Measurements from ENCODE around the gene PRPF31. TPM values are rescaled to one million over a fixed set of nuclear protein-coding genes. Genes with fewer than 3 reads are reported as not detected.

Gene PRPF31
- total and polyA plus RNA-seq, 2 of the 13 experiments (the other 11 are each of a cell fraction or from before 2014, with no cell fraction given) = 23.8 to 63.8 TPM

- TF ChIP-seq HES4 (CRISPR knock-in tag; IDR thresholded peaks at IDR 0.05; ENCODE audit: borderline replicate concordance) (no peak), CHD2 (IDR thresholded peaks at IDR 0.05; ENCODE audit: low read depth, low read length) (no peak)
Measured at GRCh38 chr19:54162241-54162805, 46.8 kb downstream of the PRPF31 start (continued).

DNA sequence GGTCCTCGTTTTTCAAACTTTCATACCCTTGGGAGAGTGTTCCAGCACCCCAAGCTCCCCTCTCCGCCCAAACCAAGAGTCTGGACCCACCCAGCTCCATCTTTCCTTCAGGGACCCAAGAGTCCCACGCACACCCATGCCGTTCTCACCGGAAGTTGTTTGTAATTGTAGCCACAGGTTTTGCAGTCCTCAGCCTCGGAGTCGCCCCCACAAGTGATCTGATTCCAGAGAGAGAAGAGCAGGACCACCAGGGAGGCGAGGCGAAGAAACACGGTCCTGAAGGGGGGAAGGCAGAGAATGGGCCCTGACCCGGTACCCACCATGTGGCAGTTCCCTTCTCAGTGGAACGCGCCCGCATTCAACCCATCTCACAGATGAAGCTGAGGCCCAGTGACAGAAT lies 47.3 kb downstream of the PRPF31 start:
- no peak for TF ChIP-seq ELF4 (CRISPR knock-in tag; IDR thresholded peaks at IDR 0.05; ENCODE audit: borderline replicate concordance)
- TF ChIP-seq EZH2 (conservative IDR thresholded peaks at IDR 0.05; ENCODE audit: low read depth, low read length) = no peak
- TF ChIP-seq ATF7-NPFF (CRISPR knock-in tag; IDR thresholded peaks at IDR 0.05; ENCODE audit: low read depth) = no peak
- no peak for TF ChIP-seq ZNF264 (CRISPR knock-in tag; IDR thresholded peaks at IDR 0.05)
- no peak for TF ChIP-seq EP300 (IDR thresholded peaks at IDR 0.05; ENCODE audit: low read depth in 2 of 2, low read length in 2 of 2)
- no peak for TF ChIP-seq EP300 (CRISPR knock-in tag; IDR thresholded peaks at IDR 0.05; ENCODE audit: borderline replicate concordance)
- TF ChIP-seq SMAD9 (CRISPR knock-in tag; IDR thresholded peaks at IDR 0.05) = no peak
- TF ChIP-seq ZNF770 (CRISPR knock-in tag; IDR thresholded peaks at IDR 0.05) = no peak
- no peak for TF ChIP-seq ZBTB7A (CRISPR knock-in tag; IDR thresholded peaks at IDR 0.05)
- no peak for TF ChIP-seq PTBP1 (IDR thresholded peaks at IDR 0.05; ENCODE audit: low read depth, low read length, poor library complexity, severe bottlenecking)
- TF ChIP-seq ZNF780A (CRISPR knock-in tag; IDR thresholded peaks at IDR 0.05) = no peak
- no peak for TF ChIP-seq RBM22 (optimal IDR thresholded peaks at IDR 0.05; ENCODE audit: low read length)
- TF ChIP-seq ZNF749 (CRISPR knock-in tag; IDR thresholded peaks at IDR 0.05; ENCODE audit: borderline replicate concordance) = no peak
- no peak for FAIRE-seq
- H3K4me1 ChIP-seq (ENCODE audit: insufficient read depth, low read length) = peaks cover 13% of the 10 kb centered on the region
- no peak overlapping the region for H3K4me3 ChIP-seq (replicated peaks in 1 of 3; ENCODE audit: insufficient read depth in 1 of 3, low read depth in 2 of 3, low read length in 3 of 3)
- no peak for DNase-seq (ENCODE audit: low spot score)
- intact Hi-C loops (cut with micrococcal nuclease; ENCODE audit: unreplicated experiment) (no loop called here), in situ Hi-C loops (cut with HindIII; ENCODE audit: extremely low pct_ligation_motif_present, low pct_unique_long_range_greater_than_20kb) (no loop called here)
- 94% methylated on average over 14 of the region's 14 CpGs for WGBS (ENCODE audit: low lambda C conversion rate)
- CTCF ChIA-PET (ENCODE audit: low intra/inter-chr PET ratio, low total read pairs) = no interaction called here
- H3K36me3 ChIP-seq (replicated peaks in 1 of 2; ENCODE audit: control insufficient read depth in 1 of 2, insufficient read depth in 2 of 2, low read length in 2 of 2) = peaks cover 0 to 5% of the 10 kb centered on the region in 2 experiments; a peak in 2 of 5 replicates
- H3K4me2 ChIP-seq (ENCODE audit: low read depth, low read length) = no peak overlapping the region
- no peak overlapping the region for H2AFZ ChIP-seq (ENCODE audit: low read length)
- H4K20me1 ChIP-seq (ENCODE audit: insufficient read depth, low read length) = no peaks in the 10 kb centered on the region
- no peak overlapping the region for H3K9ac ChIP-seq (ENCODE audit: insufficient read depth, low read depth, low read length)
- H3K27me3 ChIP-seq (ENCODE audit: control insufficient read depth in 1 of 2, insufficient read depth in 2 of 2, low read length in 2 of 2) = no peaks in the 10 kb centered on the region; a peak in 1 of 5 replicates
- no peaks in the 10 kb centered on the region for H3K9me3 ChIP-seq (ENCODE audit: low read length)
- no TSS peak for BruUV-seq (replicated peaks)
- peaks cover 13% of the 10 kb centered on the region for H3K79me2 ChIP-seq (ENCODE audit: insufficient read depth, low read length)
- no peak for ATAC-seq
- H3K27ac ChIP-seq (ENCODE audit: extremely low read length, insufficient read depth, low read length) = no peak overlapping the region
- POLR2A ChIA-PET = no interaction called here
